Endothelial cell of umbilical vein (primary cell): ENCODE data around the gene GIT2. TPM values are rescaled to one million over a fixed set of nuclear protein-coding genes. Genes with fewer than 3 reads are reported as not detected.

Experiments used
- BruUV-seq: library from RNA; stranded (reverse); fragments of 400-500 nt; replicated peaks from 2 replicates; lab custom pipeline; 2021; lab: Mats Ljungman, UMichigan
- CTCF ChIA-PET: fragments of 300-600, 350-600 bp; sonication (Branson Sonifier 250); formaldehyde crosslinking; loops from one replicate; lab custom pipeline; 2021; ENCODE audit warnings: antibody characterized with exemption, inconsistent platforms; lab: Charles Lee
- POLR2A ChIA-PET: fragments of 300-600, 350-600 bp; sonication (Branson Sonifier 250); formaldehyde crosslinking; loops from one replicate; lab custom pipeline; 2021; ENCODE audit warnings: antibody characterized with exemption, inconsistent platforms; lab: Charles Lee
- DNase-seq: peaks from one replicate; pipeline ENCODE4 v3.0.0-alpha.2; 2011; ENCODE audit warnings: low read depth, low spot score
- FAIRE-seq: peaks from 2 replicates; lab custom pipeline; 2011; peaks lifted over from hg19 to GRCh38; lab: Jason Lieb, UNC
- H2AFZ ChIP-seq: 2 replicates; pipeline ENCODE4 v1.6.0; 2012; ENCODE audit warnings: low read depth, low read length, control low read depth, inconsistent platforms
- H3K27ac ChIP-seq: 2 replicates; pipeline ENCODE4 v1.5.1; 2011; ENCODE audit warnings: low read depth, mild to moderate bottlenecking, control low read depth, low read length, moderate library complexity; ENCODE audit not compliant: insufficient read depth
- H3K27me3 ChIP-seq, 2 experiments: 2 replicates each; pipeline versions ENCODE4 v1.6.0 to v1.6.1; 2011; ENCODE audit warnings: low read length in 2 of 2, mixed read lengths in 1 of 2; ENCODE audit not compliant: control insufficient read depth in 2 of 2, insufficient read depth in 2 of 2
- H3K36me3 ChIP-seq, 2 experiments: 2 replicates in 1 of 2; 3 replicates in 1 of 2; pipeline ENCODE4 v1.5.1; 2011; ENCODE audit warnings: low read length in 2 of 2, mild to moderate bottlenecking in 1 of 2, moderate library complexity in 1 of 2; ENCODE audit not compliant: control insufficient read depth in 2 of 2, insufficient read depth in 2 of 2; ENCODE audit errors: extremely low read depth in 1 of 2
- H3K4me1 ChIP-seq: 3 replicates; pipeline ENCODE4 v1.5.1; 2011; ENCODE audit warnings: mild to moderate bottlenecking, low read length; ENCODE audit not compliant: control insufficient read depth, insufficient read depth; ENCODE audit errors: extremely low read depth
- H3K4me2 ChIP-seq: 2 replicates; pipeline ENCODE4 v1.6.1; 2011; ENCODE audit warnings: low read length, control low read depth, mixed read lengths; ENCODE audit not compliant: insufficient read depth
- H3K4me3 ChIP-seq, 3 experiments: fragments of 200-600 bp in 1 of 3; sonication (generic), shearing (Covaris generic) in 1 of 3; replicated peaks in 1 of 3; 2 replicates each; pipeline ENCODE4 v1.5.1; 2011 to 2016; ENCODE audit warnings: control low read depth in 3 of 3, low read length in 3 of 3, mild to moderate bottlenecking in 2 of 3, inconsistent platforms in 1 of 3, low read depth in 1 of 3, moderate library complexity in 1 of 3; ENCODE audit not compliant: insufficient read depth in 1 of 3
- H3K79me2 ChIP-seq: 2 replicates; pipeline ENCODE4 v1.6.0; 2012; ENCODE audit warnings: low read length, inconsistent platforms; ENCODE audit not compliant: control insufficient read depth, insufficient read depth
- H3K9ac ChIP-seq: replicated peaks from 2 replicates; pipeline ENCODE3; 2011; ENCODE audit warnings: low read length, control low read depth; ENCODE audit not compliant: insufficient read depth; ENCODE audit errors: extremely low read depth
- H3K9me1 ChIP-seq: replicated peaks from 3 replicates; pipeline ENCODE4 v1.6.0; 2011; ENCODE audit warnings: mild to moderate bottlenecking, low read length; ENCODE audit not compliant: control insufficient read depth, insufficient read depth; ENCODE audit errors: extremely low read depth
- H3K9me3 ChIP-seq: replicated peaks from 2 replicates; pipeline ENCODE4 v1.5.1; 2012; ENCODE audit warnings: low read length, inconsistent platforms; ENCODE audit not compliant: control insufficient read depth, insufficient read depth
- H4K20me1 ChIP-seq: replicated peaks from 2 replicates; pipeline ENCODE3; 2011; ENCODE audit warnings: mild to moderate bottlenecking, low read length; ENCODE audit not compliant: control insufficient read depth, insufficient read depth; ENCODE audit errors: extremely low read depth
- CTCF ChIP-seq, 2 donors: IDR thresholded peaks; 1 replicate in 1 of 2; 2 replicates in 1 of 2; pipeline ENCODE4 v1.5.1; 2011; ENCODE audit warnings: low read length in 2 of 2, mild to moderate bottlenecking in 2 of 2, moderate library complexity in 2 of 2, control low read depth in 1 of 2, inconsistent platforms in 1 of 2, low read depth in 1 of 2; ENCODE audit not compliant: insufficient read depth in 1 of 2; ENCODE audit errors: extremely low read depth in 1 of 2
- EZH2 ChIP-seq: IDR thresholded peaks from 2 replicates; pipeline ENCODE4 v1.6.1; 2012; ENCODE audit warnings: borderline replicate concordance, low read depth, mild to moderate bottlenecking, moderate library complexity, low read length, inconsistent platforms; ENCODE audit not compliant: severe bottlenecking
- FOS ChIP-seq: IDR thresholded peaks from 2 replicates; pipeline ENCODE4 v1.6.1; 2011; ENCODE audit warnings: mild to moderate bottlenecking, low read length, moderate library complexity, borderline replicate concordance; ENCODE audit not compliant: insufficient read depth
- GATA2 ChIP-seq: IDR thresholded peaks from 2 replicates; pipeline ENCODE4 v1.7.0; 2011; ENCODE audit warnings: low read depth, mild to moderate bottlenecking, moderate library complexity, mixed read lengths, low read length; ENCODE audit not compliant: insufficient read length, insufficient read depth
- JUN ChIP-seq: IDR thresholded peaks from 2 replicates; pipeline ENCODE4 v1.6.1; 2011; ENCODE audit warnings: borderline replicate concordance, low read depth; ENCODE audit not compliant: insufficient read length, insufficient read depth
- MYC ChIP-seq: IDR thresholded peaks from one replicate; pipeline ENCODE4 v1.6.1; 2011; ENCODE audit warnings: mild to moderate bottlenecking, low read depth, low read length
- POLR2A ChIP-seq: IDR thresholded peaks from 2 replicates; pipeline ENCODE4 v1.6.1; 2012; ENCODE audit warnings: low read depth, mild to moderate bottlenecking, control low read depth, low read length
- POLR2AphosphoS5 ChIP-seq: IDR thresholded peaks from 2 replicates; pipeline ENCODE4 v1.6.1; 2012; ENCODE audit warnings: low read depth, mild to moderate bottlenecking, control low read depth, low read length, moderate library complexity; ENCODE audit not compliant: insufficient read depth
- dilution Hi-C: fragments of 300-500 bp; cut with MboI; formaldehyde crosslinking; loops from one replicate; pipeline ENCODE4 v1.15.0; 2019; ENCODE audit warnings: low sequenced_read_pairs; ENCODE audit not compliant: extremely low pct_ligation_motif_present
- intact Hi-C: fragments of 100-400 bp; cut with micrococcal nuclease; formaldehyde crosslinking; loops from one replicate; pipeline ENCODE4 v1.10.0; 2022
- polyA plus RNA-seq, 4 experiments: library from polyadenylated mRNA; depleted of rRNA in 3 of 4; stranded (reverse) in 3 of 4; unstranded in 1 of 4; fragments of >200 nt; gene quantifications; 2 replicates each; pipeline versions ENCODE4 v1.2.1 to v1.2.3, GENCODE V29; 2011 to 2012; ENCODE audit warnings: missing spikeins in 1 of 4
- total RNA-seq: library from RNA; stranded (reverse); gene quantifications from 2 replicates; pipeline ENCODE4 v1.2.3, GENCODE V29; 2021
- TF ChIP-seq, protein P1 (sequence below): IDR thresholded peaks from 2 replicates; pipeline ENCODE4 v1.6.1; 2011; ENCODE audit not compliant: insufficient read depth, insufficient read length

Gene GIT2
- total and polyA plus RNA-seq, 2 donors (not counting 3 experiments of a cell fraction or from before 2014, with no cell fraction given), result 37.3 to 77.2 TPM

GRCh38 chr12:109915171-109916040 is 80.8 kb downstream of the GIT2 start:
- FAIRE-seq (no peak), DNase-seq (no peak)
- intact Hi-C loops (no loop called here), dilution Hi-C loops (no loop called here)
- H3K9me3 ChIP-seq, result no peaks in the 10 kb centered on the region
- no peaks in the 10 kb centered on the region for H3K27me3 ChIP-seq
- peaks cover 15 to 29% of the 10 kb centered on the region in 2 experiments for H3K36me3 ChIP-seq
- no peaks in the 10 kb centered on the region for H4K20me1 ChIP-seq
- CTCF ChIA-PET, result interaction anchor here (1.9 to 2.7 kb wide), 2 partner anchors 13 to 62 kb away, joined by 6 to 8 read pairs; no protein-coding TSS in a partner anchor
- no peak overlapping the region for H3K4me3 ChIP-seq
- H3K4me1 ChIP-seq, result no peaks in the 10 kb centered on the region
- no peak overlapping the region for H3K9ac ChIP-seq
- no peak overlapping the region for H3K4me2 ChIP-seq
- no peaks in the 10 kb centered on the region for H3K9me1 ChIP-seq
- POLR2A ChIA-PET, result no interaction called here
- H2AFZ ChIP-seq, result no peak overlapping the region
- BruUV-seq, result no TSS peak
- TF ChIP-seq POLR2AphosphoS5, result no peak
- H3K27ac ChIP-seq, result no peak overlapping the region
- no peaks in the 10 kb centered on the region for H3K79me2 ChIP-seq

DNA sequence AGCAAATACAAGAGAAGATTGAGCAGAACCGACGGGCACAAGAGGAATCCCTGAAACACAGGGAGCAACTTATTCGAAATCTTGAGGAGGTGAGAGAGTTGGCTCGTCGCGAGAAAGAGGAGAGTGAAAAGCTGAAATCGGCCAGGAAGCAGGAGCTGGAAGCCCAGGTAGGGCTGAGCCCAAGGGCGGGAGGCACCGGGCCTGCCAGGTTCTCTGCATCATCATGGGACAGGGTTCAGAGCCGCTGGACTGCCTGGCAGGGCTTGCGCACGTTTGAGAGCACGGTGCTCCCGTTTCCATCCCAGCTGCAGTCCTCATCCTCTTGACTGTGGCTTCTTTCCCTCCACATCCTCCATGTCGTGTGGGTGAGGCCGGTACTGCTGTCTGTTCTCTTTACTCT is 81.7 kb downstream of the GIT2 start:
- H3K27me3 ChIP-seq, result no peaks in the 10 kb centered on the region
- no peak overlapping the region for H3K9ac ChIP-seq
- H3K27ac ChIP-seq, result no peak overlapping the region
- H3K9me3 ChIP-seq, result no peaks in the 10 kb centered on the region
- no peak for DNase-seq
- ChIA-PET POLR2A (no interaction called here), CTCF (interaction anchor here (0.6 to 3.3 kb wide), 4 partner anchors 14 to 110 kb away, joined by 3 to 11 read pairs (median 7); partner anchors contain the start of gene TCHP)
- no peaks in the 10 kb centered on the region for H3K79me2 ChIP-seq
- no peaks in the 10 kb centered on the region for H3K9me1 ChIP-seq
- H3K4me3 ChIP-seq, result no peak overlapping the region
- H2AFZ ChIP-seq, result no peak overlapping the region
- no peaks in the 10 kb centered on the region for H3K4me1 ChIP-seq
- dilution Hi-C loops (no loop called here), intact Hi-C loops (no loop called here)
- H4K20me1 ChIP-seq, result no peaks in the 10 kb centered on the region
- H3K36me3 ChIP-seq, result peaks cover 15 to 29% of the 10 kb centered on the region in 2 experiments
- no peak overlapping the region for H3K4me2 ChIP-seq
- BruUV-seq, result no TSS peak
- FAIRE-seq, result no peak
- TF ChIP-seq MYC (no peak), GATA2 (no peak), POLR2AphosphoS5 (no peak), EZH2 (no peak), FOS (no peak), JUN (no peak), CTCF (IDR thresholded peaks at IDR 0.05; ENCODE audit: extremely low read depth in 1 of 2, insufficient read depth in 1 of 2, low read depth in 1 of 2, low read length in 2 of 2) (no peak), POLR2A (no peak)
- TF ChIP-seq, protein P1, sequence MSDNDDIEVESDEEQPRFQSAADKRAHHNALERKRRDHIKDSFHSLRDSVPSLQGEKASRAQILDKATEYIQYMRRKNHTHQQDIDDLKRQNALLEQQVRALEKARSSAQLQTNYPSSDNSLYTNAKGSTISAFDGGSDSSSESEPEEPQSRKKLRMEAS, result no peak
